22Rv1 (cell line): ENCODE measurements around the gene CFAP99.

ENCODE experiments used
- CTCF ChIP-seq: fragments of 450-650 bp; IDR thresholded peaks from 2 replicates; pipeline ENCODE4 v1.5.1; 2017; ENCODE audit warnings: mild to moderate bottlenecking
- ZFX ChIP-seq: fragments of 450-650 bp; IDR thresholded peaks from 2 replicates; pipeline ENCODE4 v1.6.1; 2017; ENCODE audit warnings: antibody characterized with exemption, borderline replicate concordance

GRCh38 chr4:2402941-2403340 is 15.8 kb upstream of the CFAP99 start:
- TF ChIP-seq CTCF (no peak), ZFX (no peak)
